MCF 10A (cell line): Measurements from ENCODE around the gene SATL1. TPM values are rescaled to one million over a fixed set of nuclear protein-coding genes. Genes with fewer than 3 reads are reported as not detected.

Experiments used
- BruUV-seq: library from RNA; stranded (reverse); fragments of 400-500 nt; replicated peaks from 2 replicates; lab custom pipeline; 2021; lab: Mats Ljungman, UMichigan
- CTCF ChIA-PET: fragments of 300-600 bp; sonication (Branson Sonifier 250); formaldehyde crosslinking; extraction: SDS; loops from one replicate; lab custom pipeline; 2021; ENCODE audit warnings: antibody characterized with exemption, inconsistent platforms; lab: Yijun Ruan, JAX
- POLR2A ChIA-PET: fragments of 300-600, 350-650 bp; sonication (Branson Sonifier 250); formaldehyde crosslinking; extraction: SDS; loops from one replicate; lab custom pipeline; 2020; ENCODE audit warnings: antibody characterized with exemption, inconsistent platforms; lab: Yijun Ruan, JAX
- DNase-seq: peaks from one replicate; pipeline ENCODE4 v3.0.0-alpha.2; 2018; ENCODE audit not compliant: unreplicated experiment
- H3K27ac Mint-ChIP-seq: one replicate; pipeline ENCODE4 v1.8.0; 2022; ENCODE audit warnings: mild to moderate bottlenecking, low read depth, mixed read lengths; ENCODE audit not compliant: unreplicated experiment
- H3K27me3 Mint-ChIP-seq: one replicate; pipeline ENCODE4 v1.8.0; 2022; ENCODE audit warnings: mixed read lengths; ENCODE audit not compliant: insufficient read depth, unreplicated experiment
- H3K36me3 Mint-ChIP-seq: one replicate; pipeline ENCODE4 v1.8.0; 2022; ENCODE audit warnings: mild to moderate bottlenecking, moderate library complexity, mixed read lengths; ENCODE audit not compliant: insufficient read depth, unreplicated experiment
- H3K4me1 Mint-ChIP-seq: one replicate; pipeline ENCODE4 v1.8.0; 2022; ENCODE audit warnings: mixed read lengths; ENCODE audit not compliant: insufficient read depth, unreplicated experiment
- H3K4me3 Mint-ChIP-seq: one replicate; pipeline ENCODE4 v1.8.0; 2022; ENCODE audit warnings: mild to moderate bottlenecking, moderate library complexity, mixed read lengths; ENCODE audit not compliant: unreplicated experiment
- H3K9me3 Mint-ChIP-seq: one replicate; pipeline ENCODE4 v1.8.0; 2022; ENCODE audit warnings: mixed read lengths; ENCODE audit not compliant: unreplicated experiment
- CTCF ChIP-seq: fragments of 200-600 bp; IDR thresholded peaks from one replicate; pipeline ENCODE4 v1.8.0; 2022; ENCODE audit warnings: antibody characterized with exemption, mild to moderate bottlenecking; ENCODE audit not compliant: unreplicated experiment
- intact Hi-C: fragments of 100-400 bp; cut with micrococcal nuclease; formaldehyde crosslinking; loops from 2 replicates; pipeline ENCODE4 v1.14.1; 2022
- total RNA-seq: library from RNA; stranded (reverse); gene quantifications from 2 replicates; pipeline ENCODE4 v1.2.3, GENCODE V29; 2022

SATL1 gene
- total RNA-seq, 1 experiment from 2014 or later = not detected

DNA sequence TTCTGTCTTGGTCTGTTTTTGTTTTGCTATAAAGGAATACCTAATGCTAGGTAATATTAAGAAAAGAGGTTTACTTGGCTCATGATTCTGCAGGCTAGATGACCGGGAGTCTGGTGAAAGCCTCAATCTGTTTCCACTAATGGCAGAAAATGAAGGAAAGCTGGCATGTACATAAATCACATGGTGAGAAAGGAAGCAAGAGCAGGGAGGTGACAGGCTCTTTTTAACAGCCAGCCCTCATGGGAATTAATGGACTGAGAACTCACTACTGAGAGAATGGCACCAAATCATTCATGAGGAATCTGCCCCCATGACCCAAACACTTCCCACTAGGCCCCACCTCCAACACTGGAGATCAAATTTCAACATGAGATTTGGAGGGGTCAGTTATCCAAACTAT lies 27.6 kb downstream of the SATL1 start:
- POLR2A ChIA-PET = no interaction called here
- Mint-ChIP-seq H3K4me3 (no peak overlapping the region), H3K36me3 (no peaks in the 10 kb centered on the region), H3K9me3 (no peaks in the 10 kb centered on the region), H3K27ac (no peak overlapping the region), H3K4me1 (no peaks in the 10 kb centered on the region), H3K27me3 (peaks cover 7% of the 10 kb centered on the region)
- no peak for TF ChIP-seq CTCF
- DNase-seq = no peak
- CTCF ChIA-PET = interaction anchor here (0.6 kb wide), 1 partner anchor 22 kb away, joined by 3 read pairs; no protein-coding TSS in a partner anchor
- intact Hi-C loops = no loop called here
- no TSS peak for BruUV-seq

DNA sequence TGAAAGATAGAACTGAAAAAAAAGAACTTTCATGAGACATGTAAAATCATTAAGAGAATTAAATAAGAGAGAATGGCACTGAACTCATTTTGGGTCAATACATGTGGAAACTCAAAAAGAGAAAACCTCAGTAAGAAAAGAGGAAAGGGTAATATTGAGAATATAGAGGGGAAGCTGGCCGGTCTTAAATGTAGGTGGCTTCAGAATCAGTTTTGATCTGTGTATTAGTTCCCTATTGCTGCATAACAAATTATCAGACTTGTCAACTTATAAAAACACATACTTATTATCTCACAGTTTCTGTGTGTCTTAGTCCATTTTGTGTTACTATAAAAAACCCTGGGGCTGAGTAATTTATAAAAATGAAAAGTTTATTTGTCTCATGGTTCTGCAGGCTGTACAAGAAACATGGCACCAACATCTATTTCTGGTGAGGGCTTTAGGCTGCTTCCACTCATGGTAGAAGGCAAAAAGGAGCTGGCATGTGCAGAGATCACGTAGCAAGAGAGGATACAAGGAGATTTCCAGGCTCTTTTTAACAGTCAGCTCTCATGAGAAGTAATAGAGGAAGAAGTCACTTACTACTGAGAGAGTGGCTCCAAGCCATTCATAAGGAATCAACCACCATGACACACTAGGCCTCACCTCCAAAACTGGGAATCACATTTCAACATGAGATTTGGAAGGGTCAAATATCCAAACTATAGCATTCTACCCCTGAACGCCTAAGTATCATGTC lies 29.6 kb downstream of the SATL1 start:
- no peak for DNase-seq
- Mint-ChIP-seq H3K4me1 (no peaks in the 10 kb centered on the region), H3K27ac (no peak overlapping the region), H3K36me3 (no peaks in the 10 kb centered on the region), H3K27me3 (no peaks in the 10 kb centered on the region), H3K9me3 (peaks cover 9% of the 10 kb centered on the region), H3K4me3 (no peak overlapping the region)
- ChIA-PET POLR2A (no interaction called here), CTCF (no interaction called here)
- no peak for TF ChIP-seq CTCF
- intact Hi-C loops = no loop called here
- BruUV-seq = no TSS peak

- intact Hi-C loops = no loop called here
- BruUV-seq = no TSS peak
- Mint-ChIP-seq H3K9me3 (no peaks in the 10 kb centered on the region), H3K4me3 (no peak overlapping the region), H3K4me1 (no peaks in the 10 kb centered on the region), H3K36me3 (no peaks in the 10 kb centered on the region), H3K27ac (no peak overlapping the region), H3K27me3 (no peaks in the 10 kb centered on the region)
- POLR2A ChIA-PET = no interaction called here
- DNase-seq = no peak
- no peak for TF ChIP-seq CTCF
- CTCF ChIA-PET = no interaction called here
Observed at GRCh38 chrX:85203461-85203970, 40.1 kb downstream of the SATL1 start.

- POLR2A ChIA-PET = no interaction called here
- H3K36me3 Mint-ChIP-seq = no peaks in the 10 kb centered on the region
- H3K4me1 Mint-ChIP-seq = no peaks in the 10 kb centered on the region
- H3K27ac Mint-ChIP-seq = no peak overlapping the region
- H3K9me3 Mint-ChIP-seq = no peaks in the 10 kb centered on the region
- H3K4me3 Mint-ChIP-seq = no peak overlapping the region
- TF ChIP-seq CTCF = no peak
- H3K27me3 Mint-ChIP-seq = no peaks in the 10 kb centered on the region
- BruUV-seq = no TSS peak
- intact Hi-C loops = no loop called here
- no peak for DNase-seq
- CTCF ChIA-PET = no interaction called here
Observed at GRCh38 chrX:85196319-85196718, 47.3 kb downstream of the SATL1 start.
